ENCODE data around the gene CES3. TPM values are rescaled to one million over a fixed set of nuclear protein-coding genes. Genes with fewer than 3 reads are reported as not detected.

The CES3 gene
- total RNA-seq, 4 donors from 2014 or later: 0.31 to 1.6 (median 0.84) TPM

DNA sequence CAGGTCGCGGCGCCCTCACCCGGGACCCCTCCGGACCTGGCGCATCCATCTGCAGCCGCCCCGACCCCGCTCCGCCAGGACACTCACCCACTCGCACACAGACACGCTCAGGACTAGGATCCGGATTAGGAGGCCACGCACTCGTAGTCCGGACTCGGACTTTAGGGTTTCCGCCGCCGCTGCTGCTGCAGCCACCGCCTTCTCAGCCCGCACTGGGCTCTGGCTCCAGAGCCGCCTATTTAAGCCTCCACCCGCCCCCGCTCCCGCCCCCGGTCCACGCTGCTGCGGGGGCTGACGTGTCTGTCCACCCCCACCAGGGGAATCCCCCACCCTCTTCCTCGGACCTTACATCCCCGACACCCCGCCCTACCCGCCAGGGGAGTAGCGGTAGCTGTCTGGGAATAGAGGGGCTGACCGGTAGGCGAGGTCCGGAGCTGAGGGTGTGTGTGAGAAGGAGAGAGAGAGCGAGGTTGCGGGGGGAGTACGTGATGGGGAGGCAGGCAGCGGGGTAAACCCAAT, 35.7 kb upstream of the CES3 start, which contains the start of gene RRAD:
TSS of gene RRAD (minus strand) at position 214 of the 519 bp plus-strand sequence. CDS start 356 bp downstream, outside the sequence.
- ATAC-seq (ENCODE audit: low FRiP score) (peak; percentile 40), DNase-seq (ENCODE audit: low spot score) (no peak)
- TF ChIP-seq, protein P1, sequence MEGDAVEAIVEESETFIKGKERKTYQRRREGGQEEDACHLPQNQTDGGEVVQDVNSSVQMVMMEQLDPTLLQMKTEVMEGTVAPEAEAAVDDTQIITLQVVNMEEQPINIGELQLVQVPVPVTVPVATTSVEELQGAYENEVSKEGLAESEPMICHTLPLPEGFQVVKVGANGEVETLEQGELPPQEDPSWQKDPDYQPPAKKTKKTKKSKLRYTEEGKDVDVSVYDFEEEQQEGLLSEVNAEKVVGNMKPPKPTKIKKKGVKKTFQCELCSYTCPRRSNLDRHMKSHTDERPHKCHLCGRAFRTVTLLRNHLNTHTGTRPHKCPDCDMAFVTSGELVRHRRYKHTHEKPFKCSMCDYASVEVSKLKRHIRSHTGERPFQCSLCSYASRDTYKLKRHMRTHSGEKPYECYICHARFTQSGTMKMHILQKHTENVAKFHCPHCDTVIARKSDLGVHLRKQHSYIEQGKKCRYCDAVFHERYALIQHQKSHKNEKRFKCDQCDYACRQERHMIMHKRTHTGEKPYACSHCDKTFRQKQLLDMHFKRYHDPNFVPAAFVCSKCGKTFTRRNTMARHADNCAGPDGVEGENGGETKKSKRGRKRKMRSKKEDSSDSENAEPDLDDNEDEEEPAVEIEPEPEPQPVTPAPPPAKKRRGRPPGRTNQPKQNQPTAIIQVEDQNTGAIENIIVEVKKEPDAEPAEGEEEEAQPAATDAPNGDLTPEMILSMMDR (IDR thresholded peaks at IDR 0.05): no peak

DNA sequence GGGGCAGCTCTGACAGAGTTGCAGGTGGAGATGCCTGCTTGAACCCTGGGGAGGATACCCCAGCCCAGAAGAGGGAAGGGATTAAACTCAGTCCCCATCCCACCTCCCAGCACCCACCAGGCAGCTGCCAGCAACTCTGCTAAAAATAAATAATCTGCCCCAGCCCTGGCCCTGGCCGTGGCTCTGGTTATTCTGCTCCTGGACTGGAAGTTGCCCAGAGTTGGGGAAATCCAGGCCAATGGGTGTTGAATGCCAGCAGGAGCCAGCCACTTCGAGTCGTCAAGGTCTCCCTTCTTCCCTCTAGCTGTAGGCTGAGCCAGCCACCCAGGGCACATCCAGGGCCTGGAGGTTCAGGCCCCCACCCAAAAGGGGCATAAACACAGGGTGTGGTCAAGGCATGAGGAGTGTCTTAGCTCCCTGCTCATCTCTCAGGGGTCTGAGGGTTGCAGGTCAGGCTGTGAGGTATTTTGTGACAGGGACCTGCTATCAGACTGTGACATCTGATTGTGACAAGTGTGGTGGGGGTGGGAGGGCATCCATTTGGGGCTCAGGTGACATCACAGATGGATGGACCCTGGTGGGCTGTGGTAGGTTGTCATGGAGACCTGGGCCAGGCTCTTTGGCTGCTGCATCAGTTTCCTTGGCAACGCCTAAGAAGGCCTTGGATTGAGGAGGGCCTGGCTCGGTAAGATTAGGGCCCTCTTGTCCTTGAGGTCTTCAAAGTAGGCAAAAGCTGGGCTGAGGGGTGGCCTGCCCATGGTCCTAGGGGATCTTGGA, 34.7 kb upstream of the CES3 start:
- ATAC-seq (ENCODE audit: low FRiP score) (no peak), DNase-seq (ENCODE audit: low spot score) (no peak)
- TF ChIP-seq, protein P1 (IDR thresholded peaks at IDR 0.05): no peak

DNA sequence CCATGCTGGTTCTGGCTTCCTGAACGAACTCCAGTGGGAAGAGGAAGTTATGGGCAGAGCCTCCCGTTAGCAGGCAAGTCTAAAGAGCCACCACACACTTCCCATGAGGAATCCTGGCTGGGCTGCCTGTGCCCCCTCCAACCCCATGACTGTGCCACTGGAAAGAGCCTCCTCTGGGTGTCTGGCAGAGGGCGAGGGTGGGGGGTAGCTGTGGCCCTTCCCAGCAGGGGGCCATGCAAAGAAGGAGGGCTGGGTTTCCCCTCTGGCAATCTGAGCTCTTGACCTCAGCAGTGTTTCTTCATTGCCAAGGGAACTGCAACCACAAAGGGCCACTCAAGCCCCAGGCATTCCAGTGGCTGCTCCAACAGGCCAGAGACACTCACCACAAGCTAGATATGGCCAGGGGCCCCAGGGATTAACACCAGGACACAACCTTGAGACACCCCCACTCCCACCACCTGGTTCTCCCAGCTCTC, 34.1 kb upstream of the CES3 start:
- ATAC-seq (ENCODE audit: low FRiP score) (no peak), DNase-seq (ENCODE audit: low spot score) (no peak)
- TF ChIP-seq, protein P1 (IDR thresholded peaks at IDR 0.05): no peak

DNA sequence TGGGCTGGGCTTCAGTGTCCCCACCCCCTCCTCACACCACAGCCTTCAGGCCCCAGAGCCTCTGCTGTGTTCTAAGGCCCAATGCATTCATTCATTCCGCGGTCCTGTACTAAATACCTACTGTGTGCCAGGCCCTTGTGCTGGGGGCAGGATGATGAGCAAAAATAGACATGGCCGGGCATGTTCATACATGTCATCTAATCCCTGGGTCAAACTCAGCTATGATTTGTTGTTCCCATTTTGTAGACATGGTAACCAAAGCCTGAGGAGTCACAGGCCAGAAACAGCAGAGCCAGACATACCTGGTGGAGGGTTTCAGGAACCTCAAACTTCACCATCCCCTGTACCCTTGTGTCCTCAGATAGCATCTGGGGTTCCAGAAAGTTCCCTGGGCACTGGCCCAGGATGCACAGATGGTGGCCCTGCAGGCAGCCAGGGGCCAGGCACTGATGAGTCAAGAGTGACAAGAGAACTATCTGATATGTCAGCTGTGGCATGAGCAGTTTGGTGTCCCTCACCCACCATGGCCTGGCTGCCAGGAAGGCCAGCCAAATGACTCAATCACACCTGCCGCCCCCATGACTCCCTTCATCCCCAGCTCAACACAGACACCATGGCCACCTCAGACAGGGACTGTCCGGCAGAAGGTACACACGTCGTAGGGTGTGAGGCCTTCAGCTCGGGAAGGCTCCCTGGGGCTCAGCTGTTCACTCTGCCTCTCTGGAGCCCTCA, 33.0 kb upstream of the CES3 start:
- no peak for DNase-seq (ENCODE audit: low spot score)
- ATAC-seq (ENCODE audit: low FRiP score): no peak
- TF ChIP-seq, protein P1 (IDR thresholded peaks at IDR 0.05): no peak

DNA sequence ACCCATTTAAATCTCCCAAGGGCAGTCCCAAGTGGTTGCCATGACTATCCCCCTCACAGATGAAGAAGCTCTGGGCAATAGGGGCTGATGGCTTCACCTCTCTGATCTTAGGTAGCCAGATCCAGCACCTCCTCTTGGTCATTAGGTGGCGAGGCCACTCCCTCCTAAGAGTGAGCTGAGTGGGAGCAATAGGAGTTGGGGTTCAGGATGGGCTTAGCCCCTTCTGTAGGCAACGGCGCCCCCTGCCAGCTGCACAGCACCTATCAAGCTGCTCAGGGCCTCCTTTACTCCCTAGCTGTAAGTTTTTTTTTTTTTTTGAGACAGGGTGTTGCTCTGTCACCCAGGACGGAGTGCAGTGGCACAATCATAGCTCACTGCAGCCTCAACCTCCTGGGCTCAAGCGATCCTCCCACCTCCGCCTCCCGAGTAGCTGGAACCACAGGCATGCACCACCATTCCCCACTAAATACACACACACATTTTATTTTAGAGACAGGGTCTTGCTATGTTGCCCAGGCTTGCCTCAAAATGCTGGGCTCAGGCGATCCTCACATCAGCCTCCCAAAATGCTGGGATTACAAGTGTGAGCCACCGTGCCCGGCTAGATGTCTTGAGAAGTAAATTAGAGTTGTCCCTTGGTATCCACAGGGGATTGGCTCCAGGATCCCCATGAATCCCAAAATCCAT, 32.2 kb upstream of the CES3 start:
- no peak for ATAC-seq (ENCODE audit: low FRiP score)
- TF ChIP-seq, protein P1 (IDR thresholded peaks at IDR 0.05): no peak
- DNase-seq (ENCODE audit: low spot score): no peak

DNA sequence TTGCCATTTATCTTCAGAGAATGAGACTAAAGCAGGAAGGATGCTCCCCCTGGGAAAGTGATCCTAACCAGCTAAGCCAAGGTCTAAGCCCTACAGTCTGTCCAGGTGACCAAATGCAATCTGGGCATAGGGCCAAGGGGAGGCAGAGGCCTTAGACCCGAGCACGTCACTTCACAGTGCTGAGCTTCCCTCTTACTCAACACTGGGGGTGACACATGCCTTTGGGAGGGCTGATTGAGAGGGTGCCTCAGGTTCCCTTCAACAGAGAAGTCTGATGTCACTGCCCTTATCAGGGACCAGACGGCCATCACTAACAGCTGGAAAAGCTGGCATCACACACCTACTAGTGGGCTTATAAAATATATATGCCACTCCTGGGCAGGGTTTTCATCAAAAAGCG, 30.9 kb upstream of the CES3 start:
- TF ChIP-seq, protein P1 (IDR thresholded peaks at IDR 0.05): no peak
- DNase-seq (ENCODE audit: low spot score): no peak
- no peak for ATAC-seq (ENCODE audit: low FRiP score)
